Activated CD8-positive, alpha-beta memory T cell treated with anti-CD3 and anti-CD28 coated beads for 4 hours (primary cell): Measurements from ENCODE around the gene VAV2.

Experiments
- DNase-seq, 2 donors: peaks; one replicate each; pipeline ENCODE4 v3.0.0-alpha.2; 2020; ENCODE audit warnings: low read depth in 2 of 2

Gene VAV2

DNA sequence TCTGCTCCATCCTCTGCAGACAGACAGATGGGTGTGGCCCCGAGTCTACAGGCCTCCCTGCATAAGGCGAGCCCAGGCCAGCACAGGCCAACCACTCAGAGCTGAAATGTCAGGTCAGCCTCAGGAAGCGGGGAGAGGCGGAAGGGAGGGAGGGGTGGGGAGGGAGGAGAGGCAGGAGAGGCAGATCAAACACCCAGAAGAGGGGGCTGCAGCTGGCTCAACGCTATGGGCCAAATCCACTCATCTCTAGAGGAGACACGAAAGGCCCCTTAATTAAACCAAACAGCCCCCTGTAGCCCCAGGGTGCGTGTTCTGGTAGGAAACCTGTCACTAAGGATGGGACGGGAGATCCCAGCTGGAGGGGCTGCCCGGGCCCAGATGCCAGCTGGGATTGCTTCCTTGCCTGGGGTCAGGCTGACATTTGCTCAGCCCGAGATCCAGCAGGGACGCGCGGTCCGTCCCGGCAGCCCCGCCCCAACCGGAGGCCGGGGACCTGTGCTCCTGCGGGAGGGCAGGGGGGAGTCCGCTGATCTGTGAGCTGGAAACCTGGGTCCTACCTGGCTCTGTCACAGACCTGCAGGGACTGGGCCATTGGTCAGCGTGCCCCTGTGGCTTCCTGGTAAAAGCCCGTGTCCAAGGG is 156.7 kb downstream of the VAV2 start:
- no peak for DNase-seq

DNA sequence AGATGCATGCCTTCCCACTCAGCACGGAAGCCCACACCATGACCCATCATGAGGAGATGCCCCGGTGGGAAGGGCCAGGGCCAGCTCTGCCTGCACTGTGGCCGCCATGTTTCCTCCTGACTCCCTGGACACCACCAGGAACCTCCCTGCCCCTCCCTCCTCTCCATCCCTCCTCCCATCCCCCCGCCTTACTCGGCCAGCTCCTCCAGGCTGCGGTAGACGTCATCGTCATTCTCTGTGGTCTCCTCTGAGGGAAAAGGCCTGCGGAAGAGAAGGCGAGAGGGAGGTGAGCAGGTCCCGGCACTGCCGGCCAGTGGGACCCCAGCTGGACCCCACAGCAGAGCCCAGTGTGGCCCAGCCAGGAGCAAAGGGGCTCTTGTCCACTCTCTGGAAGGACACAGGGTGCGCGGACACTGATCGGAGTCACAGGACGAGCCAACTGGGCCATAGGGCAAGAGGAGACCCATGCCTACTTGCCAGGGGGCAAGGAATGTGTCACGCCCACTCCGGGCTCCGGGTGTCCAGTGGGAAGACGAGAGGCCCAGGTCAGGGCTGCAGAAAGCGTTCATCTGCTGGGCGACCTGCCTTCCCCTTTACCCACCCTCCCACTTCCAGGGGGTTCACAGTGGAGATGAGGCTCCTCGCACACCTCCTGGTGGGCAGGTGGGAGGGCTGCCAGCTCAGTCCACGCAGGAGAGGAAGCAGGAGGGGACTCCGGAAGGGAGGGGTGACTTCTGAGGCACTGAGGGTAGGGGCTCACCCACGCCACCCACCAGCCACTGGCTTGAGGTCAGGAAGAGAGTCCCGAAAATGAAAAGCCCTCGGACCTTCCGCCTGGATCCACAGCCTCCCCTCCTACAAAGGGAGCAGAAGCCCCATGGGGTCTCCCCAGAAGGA is 157.8 kb downstream of the VAV2 start:
- no peak for DNase-seq

DNA sequence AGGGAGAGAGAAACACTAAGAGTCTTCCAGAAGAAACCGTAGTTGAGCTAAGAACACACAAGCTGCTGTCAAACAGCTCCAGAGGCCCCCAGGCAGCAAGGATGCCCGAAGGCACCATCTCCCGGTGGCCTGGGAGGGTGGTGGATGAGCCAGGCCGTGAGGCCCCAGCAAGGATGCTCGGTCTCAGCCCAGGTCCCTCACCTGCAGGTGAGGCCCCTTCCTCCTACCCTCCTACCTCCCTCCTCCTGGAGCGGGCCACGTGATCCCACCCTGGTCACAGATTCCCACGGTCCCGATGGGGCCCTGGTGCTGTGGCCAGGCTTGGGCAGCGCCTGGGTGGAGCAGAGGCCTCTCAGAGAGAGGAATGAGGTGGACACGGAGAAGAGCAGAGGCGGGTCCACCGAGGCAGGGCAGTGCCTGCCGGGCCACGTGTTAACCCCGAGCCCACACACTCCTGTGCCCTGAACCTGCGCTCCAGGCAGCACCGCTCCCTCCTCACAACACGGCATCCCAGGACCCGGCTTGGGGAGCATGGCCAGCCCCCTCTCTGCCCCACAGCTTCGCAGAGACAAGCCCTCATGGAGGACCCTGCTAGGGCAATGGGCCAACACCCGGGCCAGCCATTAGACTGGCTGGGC is 158.6 kb downstream of the VAV2 start:
- no peak for DNase-seq

DNA sequence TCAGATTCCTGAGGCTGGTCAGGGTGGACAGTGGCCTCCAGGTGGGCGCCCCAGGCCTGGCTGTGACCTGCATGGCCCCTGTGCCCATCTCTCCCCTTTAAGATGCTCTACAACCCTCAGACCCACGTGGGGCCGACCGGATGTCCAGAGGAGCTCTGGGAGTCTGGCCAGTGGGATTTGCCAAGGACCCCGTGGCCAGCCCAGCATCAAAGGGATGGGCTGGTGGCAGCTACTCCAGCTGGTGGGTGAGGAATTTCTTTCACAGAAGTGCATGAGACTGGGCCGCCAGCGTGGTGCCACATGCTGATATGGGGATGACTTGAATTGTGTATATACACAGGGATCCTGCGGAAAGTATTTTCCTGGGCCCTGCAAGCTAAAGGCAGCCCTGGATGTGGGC is 159.2 kb downstream of the VAV2 start:
- no peak for DNase-seq

DNA sequence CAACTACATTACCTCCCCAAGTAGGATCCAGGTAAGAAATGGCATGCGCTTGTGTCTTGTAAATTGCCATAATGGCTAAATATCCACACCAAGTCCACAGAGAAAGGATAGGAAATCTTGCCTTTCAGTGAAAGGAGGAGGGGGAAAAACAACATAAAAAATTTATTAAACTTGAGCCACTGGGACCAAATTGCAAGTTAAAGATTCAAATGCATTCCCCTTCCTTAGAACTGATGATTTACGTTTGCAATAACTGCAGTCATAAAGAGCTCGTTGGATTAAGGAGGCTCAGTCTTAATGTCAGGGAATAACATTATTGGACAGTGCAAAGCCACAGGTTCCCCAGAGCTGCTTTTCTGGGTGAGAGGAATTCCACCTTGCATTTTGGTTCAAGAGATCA is 161.4 kb downstream of the VAV2 start:
- DNase-seq: no peak

DNA sequence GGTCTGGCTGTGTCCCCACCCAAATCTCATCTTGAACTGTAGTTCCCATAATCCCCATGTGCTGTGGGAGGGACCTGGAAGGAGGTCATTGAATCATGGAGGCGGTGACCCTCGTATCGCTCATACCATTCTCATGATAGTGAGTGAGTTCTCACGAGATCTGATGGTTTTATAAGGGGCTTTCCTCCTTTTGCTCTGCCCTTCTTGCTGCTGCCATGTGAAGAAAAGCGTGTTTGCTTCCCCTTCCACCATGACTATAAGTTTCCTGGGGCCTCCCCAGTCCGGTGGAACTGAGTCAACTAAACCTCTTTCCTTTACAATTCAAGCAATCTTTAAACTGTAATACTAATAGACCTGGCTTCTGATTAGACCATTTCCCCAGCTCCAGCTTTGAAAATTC is 161.8 kb downstream of the VAV2 start:
- no peak for DNase-seq

DNA sequence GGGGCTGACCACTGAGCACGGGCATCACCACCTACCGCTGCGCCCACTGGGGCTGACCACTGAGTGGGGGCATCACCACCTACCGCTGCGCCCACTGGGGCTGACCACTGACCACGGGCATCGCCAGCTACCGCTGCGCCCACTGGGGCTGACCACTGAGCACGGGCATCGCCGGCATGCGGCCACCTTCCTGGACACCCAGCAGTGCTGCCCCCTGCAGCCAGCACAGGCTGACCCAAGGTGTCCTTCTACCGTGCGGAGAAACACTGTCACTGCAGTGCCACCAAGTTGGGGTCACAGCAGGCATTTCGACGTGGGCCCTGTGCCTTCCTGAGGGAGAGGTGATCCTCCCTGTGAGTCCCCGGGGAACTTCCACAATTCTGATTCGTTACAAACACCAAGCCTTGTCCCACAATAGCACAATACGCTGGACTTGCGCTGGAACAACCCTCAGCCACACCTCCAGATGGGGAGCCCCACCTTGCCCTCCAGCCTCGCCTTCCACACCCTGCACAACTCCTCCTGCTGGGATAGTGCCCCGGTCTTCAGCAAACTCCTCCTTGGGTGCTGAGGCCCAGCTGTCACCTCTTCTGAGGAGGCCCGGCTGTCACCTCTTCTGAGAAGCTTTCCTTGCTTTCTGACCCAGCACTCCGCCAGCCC is 163.7 kb downstream of the VAV2 start:
- DNase-seq: no peak

DNA sequence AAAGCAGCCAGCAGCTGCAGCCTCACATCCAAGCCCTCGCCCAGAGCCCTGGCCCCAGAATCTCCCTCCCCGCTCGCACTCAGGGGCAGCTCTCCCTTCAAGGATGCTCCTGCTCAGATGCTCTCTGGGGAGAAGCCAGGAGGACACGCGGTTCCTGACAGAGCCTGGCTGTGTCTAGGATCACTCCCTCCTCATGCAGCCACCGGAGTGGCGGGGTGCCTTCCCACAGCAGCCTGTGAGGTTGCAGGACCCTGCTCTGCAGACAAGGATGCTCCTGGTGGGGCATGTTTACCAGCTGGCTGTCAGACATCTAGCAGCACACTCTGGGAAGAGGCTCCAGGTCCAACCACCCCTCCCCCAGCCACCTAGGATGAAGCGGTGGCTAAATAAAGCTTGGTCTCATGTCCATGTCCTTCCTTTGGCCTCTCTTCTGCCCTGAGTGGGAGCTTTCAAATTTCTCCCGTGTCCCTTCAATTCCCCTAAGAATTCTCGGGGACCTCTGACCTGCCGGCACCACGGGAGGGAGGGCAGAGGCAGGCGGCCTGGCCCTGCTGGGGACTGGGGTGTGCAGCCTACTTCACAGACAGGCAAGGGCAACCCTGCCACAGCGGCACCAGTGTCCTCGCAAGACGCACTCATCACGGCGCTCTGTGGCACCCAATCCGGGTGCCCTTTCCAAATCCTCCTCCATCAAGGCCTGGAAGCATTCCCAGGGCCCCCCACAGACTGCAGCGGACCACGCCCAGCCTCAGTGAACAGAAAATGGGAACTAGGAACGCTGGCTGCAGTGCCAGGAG is 165.6 kb downstream of the VAV2 start:
- no peak for DNase-seq

DNA sequence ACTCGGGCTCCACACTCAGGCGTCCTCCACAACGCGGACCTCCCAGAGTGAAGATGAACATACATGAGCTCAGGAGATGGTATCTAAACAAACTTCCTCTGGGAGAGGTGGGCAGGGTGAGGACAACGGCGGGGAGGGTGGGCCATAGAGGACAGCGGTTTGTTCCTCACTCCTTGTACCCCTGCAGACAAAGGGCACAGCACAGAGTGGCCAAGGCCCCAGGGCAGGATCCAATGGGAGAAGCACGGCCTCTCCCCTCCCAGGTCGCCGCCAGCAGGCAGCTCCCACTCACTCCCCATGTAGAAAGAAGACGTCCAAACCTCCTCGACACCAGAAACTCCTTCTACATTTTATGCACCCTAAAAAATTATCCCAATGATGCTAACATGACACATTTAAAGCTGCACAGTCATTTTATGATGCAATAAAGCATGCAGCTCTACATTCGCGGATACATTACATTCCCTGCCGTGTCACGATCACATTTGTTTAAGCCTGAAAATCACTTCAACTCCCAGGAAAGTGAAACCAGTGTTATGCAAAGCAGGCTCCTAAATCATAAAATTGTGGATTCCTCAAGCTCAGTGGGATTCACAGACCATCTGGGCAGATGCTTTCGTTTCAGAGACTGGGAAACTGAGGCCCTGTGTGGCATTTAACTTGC is 166.4 kb downstream of the VAV2 start:
- DNase-seq: no peak

DNA sequence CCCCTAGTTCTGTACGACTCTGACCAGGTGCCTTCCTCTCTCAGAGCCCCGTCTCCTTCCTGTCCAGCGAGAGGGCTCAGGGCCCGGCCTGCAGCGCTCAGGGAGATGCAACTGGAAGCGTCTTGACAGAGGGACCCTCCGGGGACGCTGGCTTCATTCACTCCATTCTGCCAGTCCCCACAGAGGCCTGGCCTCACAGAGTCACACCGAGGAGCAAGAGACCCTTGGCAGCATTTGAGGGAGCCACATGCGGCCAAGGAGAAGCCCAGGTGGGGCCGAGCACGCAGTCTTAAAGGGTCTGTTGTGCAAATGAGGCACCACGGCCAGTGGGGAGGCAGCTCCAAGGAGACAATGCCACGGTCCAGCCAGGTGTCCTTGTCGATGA is 167.3 kb downstream of the VAV2 start:
- DNase-seq: no peak

DNA sequence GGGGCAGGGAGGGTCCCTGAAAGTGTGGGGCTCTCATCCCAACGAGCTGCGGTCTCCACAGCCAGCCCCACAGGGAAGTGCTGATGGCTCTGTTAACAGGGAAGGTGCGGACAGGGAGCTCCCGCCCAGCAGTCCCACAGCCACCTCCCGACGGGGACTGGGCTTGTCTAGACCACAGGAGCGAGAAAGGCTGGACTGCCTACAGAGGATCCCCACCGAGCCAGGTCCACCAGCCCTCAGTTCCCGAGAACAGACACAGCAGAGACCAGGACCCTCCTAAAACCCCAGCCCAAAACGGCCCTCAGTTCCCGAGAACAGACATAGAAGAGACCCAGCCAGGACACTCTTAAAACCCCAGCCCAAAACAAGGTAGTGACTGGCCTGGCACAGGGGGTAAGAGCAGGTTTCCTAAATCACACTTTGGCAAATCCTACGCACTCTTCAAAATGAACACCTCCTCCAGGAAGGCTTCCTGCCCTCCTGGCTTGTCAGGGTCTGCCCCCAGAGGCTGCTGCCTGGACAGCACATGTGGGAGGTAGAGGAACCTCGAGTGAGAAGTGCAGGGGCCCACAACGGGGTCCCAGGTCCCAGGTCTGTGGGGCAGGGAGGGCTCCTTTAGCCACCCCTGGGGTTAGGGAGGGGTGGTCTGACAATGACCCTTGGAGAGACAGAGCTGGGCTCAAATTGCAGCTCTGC is 167.9 kb downstream of the VAV2 start:
- DNase-seq: no peak

DNA sequence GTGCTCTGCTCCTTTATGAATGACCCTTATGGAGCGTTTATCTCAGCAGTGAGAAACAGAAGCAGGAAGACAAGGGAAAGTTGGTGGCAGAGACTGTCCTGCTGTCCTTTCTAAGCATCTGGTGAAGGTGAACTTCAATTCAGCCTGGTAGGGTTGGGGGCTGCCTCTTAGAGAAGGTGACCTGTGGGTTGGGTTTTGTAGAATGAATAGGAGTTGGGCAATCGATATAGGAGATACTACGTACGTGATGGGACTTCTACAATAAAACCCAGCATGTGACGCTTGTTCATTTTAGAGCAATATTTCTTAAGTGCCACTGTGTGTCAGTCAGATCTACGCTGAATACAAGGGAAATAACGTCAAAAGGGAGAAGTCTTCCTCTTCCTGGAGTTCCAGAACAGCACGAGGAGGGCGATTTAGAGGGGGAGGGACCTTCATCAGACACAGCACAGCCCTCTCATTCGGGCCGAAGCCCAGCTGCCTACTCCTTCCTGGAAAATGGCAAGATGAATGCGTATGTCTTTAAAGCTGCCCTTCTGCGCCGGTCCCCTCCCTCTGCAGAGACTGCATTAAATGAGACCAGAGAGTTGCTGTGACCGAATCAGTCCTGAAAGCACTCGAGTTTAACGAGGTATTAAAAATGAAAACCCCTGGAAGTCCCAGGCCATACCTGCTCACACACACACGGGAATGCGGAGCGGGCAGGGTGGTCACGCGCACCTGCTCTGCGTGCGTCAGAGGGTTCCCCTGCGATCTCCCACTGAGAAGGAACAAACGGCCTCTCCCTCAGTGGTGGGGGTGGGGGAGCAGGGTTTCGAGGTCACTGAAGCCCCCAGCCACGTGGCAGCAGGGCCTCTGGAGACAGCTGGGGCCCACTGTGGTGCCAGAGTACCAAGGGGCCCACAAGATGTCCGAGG is 168.7 kb downstream of the VAV2 start:
- no peak for DNase-seq

DNA sequence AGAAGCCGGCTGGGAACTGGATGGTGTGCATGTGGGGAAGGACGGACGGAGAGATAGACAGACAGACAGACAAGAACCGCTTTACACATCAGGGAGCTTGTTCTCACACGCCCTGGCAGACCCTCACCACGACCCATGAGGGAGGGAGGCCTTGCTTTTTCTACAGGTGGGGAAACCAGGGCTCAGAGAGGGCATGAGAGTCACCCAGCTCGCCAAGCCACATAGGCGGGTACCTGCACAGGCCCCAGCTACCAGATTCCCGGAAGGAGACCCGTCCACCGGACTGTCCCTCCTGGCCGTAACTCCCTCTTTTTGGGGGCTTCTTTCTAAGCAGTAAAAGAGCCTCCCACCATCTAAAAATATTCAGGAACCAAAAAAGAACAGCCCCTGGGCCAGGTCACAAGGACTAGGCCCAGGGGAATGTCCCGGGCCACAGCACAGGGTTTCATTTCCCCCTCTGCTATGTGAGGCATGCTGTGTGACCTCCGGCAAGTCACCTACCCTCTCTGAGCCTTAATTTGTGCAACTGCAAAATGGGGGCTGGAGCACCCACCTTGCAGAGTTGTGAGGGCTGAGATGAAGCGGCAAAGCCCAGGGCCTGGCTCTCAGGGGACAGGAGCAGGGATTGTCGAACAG is 169.6 kb downstream of the VAV2 start:
- DNase-seq: no peak

DNA sequence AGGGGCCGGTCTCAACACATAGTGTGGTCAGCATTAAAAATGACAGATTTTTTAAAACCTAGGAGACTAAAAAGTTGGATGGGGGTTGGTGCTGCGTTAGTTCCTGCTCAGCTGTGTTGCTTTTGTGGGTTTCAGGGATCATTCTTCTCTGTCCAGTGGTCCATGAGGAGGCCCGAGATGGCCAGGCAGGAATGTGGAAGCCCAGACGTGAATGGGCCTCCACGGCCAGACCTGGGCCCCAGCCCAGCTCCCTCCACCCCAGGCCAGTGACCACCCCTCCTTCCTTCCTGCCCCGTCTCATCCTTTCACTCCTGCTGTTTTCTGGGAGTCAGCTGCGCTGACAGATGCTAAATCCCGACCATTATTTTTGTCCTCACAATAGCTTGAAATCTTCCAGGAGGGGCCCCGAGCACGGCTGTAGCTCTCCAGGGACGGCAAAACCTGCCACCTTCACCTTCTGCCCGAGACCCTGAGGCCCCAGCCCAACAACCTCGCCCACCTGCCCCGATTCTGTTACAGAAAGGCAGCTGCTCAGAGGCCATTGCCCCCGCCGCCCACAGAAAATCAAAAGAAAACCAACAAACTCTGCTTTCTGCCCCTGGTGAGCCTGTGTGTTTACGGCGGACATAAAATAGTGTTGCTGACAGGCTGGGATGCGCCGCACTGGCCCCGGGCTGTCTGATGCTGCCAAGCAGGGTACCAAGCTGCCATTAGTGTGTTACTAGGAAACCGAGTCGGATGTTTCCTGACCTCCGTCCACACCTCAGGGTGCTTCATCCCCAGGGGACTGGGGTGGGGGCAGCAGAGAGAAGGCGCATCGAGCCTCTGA is 170.3 kb downstream of the VAV2 start:
- no peak for DNase-seq

DNA sequence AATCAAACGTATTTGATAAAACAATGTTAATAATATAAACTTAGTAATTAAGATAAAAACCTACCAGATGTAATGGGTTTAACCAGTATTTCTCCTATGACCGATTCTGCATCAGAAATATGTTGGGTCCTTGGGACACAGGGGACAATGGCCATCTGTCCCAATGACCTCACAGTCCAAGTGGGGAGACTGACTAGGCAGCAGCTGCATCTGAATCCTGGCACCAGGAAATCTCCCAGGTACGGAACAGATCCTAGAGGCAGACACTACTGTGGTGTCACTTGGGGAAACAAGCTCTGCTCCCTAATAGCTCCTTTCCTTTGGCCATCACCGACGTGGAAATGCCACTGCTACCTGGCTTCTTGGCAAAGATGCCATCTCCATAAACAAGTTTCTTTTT is 172.2 kb downstream of the VAV2 start:
- DNase-seq: no peak

DNA sequence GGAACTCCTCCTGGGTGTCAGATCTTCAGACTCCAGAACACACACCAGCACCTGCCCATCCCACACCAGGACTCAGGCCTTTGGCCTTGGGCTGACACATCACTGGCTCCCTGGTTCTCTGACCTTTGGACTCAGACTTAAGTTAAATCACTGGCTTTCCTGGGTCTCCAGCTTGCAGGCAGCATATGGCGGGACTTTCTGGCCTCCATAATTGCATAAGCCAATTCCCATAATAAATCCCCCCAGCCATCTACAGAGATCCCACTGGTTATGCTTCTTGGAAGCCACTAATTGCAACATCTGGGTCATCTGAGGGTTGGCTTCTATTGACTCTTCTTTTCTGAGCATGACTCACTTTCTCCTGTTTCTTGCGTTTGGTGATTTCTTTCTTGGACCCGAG is 173.7 kb downstream of the VAV2 start:
- DNase-seq: no peak

DNA sequence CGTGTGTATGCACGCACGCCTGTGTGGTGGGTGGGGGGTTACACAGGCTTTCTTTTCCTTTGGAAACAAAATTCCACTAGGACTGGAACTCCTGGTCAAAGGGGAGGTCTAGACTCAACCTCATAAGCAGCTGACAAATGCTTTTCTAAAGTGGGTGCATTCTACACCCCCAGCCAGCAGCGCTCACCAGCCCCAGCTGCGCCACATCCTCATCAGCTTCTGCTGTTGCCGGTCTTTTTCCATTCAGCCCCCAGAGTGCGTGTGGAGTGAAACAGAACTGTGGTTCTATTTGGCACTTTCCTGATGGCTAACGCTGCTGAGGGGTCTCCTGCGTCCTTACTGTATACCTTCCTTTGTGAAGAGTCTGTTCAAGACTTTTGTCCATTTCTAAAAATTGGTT is 176.3 kb downstream of the VAV2 start:
- DNase-seq: no peak

DNA sequence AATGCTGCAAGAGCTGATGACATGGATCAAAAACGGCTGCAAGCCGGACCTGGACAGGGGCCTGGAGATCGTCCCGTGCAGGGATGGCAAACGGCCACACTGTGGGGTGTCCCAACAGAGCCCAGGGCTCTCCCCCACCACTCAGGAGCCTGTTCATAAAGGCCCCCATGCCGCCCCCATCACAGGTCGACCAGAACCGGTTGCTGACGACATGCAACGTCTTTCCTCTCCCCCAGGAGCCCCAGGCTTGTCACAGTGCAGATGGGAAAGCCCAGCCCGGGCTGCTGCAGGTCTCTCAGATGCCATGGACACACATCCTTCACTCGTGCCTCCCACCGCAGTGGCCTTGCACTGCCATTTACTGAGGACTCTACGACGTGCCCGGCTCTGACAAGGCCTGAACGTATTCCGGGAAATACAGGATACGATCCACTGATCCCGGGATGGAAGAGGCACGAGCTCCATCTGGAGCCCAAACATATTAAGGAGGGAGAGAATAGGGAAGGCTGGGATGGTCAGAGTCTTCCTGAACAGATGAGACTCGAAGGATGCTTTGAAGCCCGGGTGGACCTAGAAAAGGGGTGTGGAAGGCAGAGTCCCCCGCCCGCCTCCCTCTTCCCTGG is 177.4 kb downstream of the VAV2 start:
- DNase-seq: no peak
